Neural cell (in vitro differentiated cells): ENCODE data around the gene NUP210. TPM values are rescaled to one million over a fixed set of nuclear protein-coding genes. Genes with fewer than 3 reads are reported as not detected.

Experiments used
- H2AFZ ChIP-seq: fragments of 200-600, 300-800 bp; sonication (generic), shearing (Covaris generic); 2 replicates; pipeline ENCODE4 v1.6.0; 2014; ENCODE audit warnings: low read depth, mild to moderate bottlenecking, antibody characterized with exemption, low read length, moderate library complexity
- H3F3A ChIP-seq: fragments of 200-600 bp; shearing (Covaris generic); 2 replicates; pipeline ENCODE4 v1.6.1; 2016; ENCODE audit warnings: mild to moderate bottlenecking, moderate library complexity, mixed read lengths, antibody characterized with exemption, low read length; ENCODE audit not compliant: insufficient read depth, poor library complexity, severe bottlenecking
- H3K27ac ChIP-seq: fragments of 200-600, 300-800 bp; sonication (generic), shearing (Covaris generic); 2 replicates; pipeline ENCODE4 v1.5.1; 2014; ENCODE audit warnings: mild to moderate bottlenecking, low read length, moderate library complexity
- H3K27me3 ChIP-seq: fragments of 300-800, 200-600 bp; sonication (generic), shearing (Covaris generic); 2 replicates; pipeline ENCODE4 v1.6.0; 2014; ENCODE audit warnings: mild to moderate bottlenecking, low read depth, low read length, moderate library complexity; ENCODE audit not compliant: insufficient read depth
- H3K36me3 ChIP-seq: fragments of 300-800, 200-600 bp; sonication (generic), shearing (Covaris generic); 2 replicates; pipeline ENCODE4 v1.5.1; 2014; ENCODE audit warnings: mild to moderate bottlenecking, antibody characterized with exemption, low read length, moderate library complexity; ENCODE audit not compliant: insufficient read depth
- H3K4me2 ChIP-seq: fragments of 300-800, 200-600 bp; sonication (generic), shearing (Covaris generic); 2 replicates; pipeline ENCODE4 v1.6.0; 2014; ENCODE audit warnings: mild to moderate bottlenecking, low read length
- H3K4me3 ChIP-seq: fragments of 300-800, 200-600 bp; sonication (generic), shearing (Covaris generic); 2 replicates; pipeline ENCODE4 v1.5.1; 2014; ENCODE audit warnings: mild to moderate bottlenecking, low read length, moderate library complexity
- H3K79me2 ChIP-seq: fragments of 200-600 bp; shearing (Covaris generic); replicated peaks from 2 replicates; pipeline ENCODE4 v1.6.0; 2014; ENCODE audit warnings: mild to moderate bottlenecking, low read length, moderate library complexity; ENCODE audit not compliant: insufficient read depth
- H3K9ac ChIP-seq: fragments of 300-800, 200-600 bp; sonication (generic), shearing (Covaris generic); 2 replicates; pipeline ENCODE4 v1.6.1; 2016; ENCODE audit warnings: mild to moderate bottlenecking, low read length, mixed read lengths
- H3K9me2 ChIP-seq: fragments of 200-600 bp; shearing (Covaris generic); 2 replicates; pipeline ENCODE4 v1.6.1; 2016; ENCODE audit warnings: mild to moderate bottlenecking, low read length, mixed read lengths; ENCODE audit not compliant: insufficient read depth
- H3K9me3 ChIP-seq: fragments of 200-600, 300-800 bp; sonication (generic), shearing (Covaris generic); 2 replicates; pipeline ENCODE4 v1.6.1; 2016; ENCODE audit warnings: mild to moderate bottlenecking, mixed run types, low read length, moderate library complexity, mixed read lengths
- H4K20me1 ChIP-seq: fragments of 200-600 bp; shearing (Covaris generic); 2 replicates; pipeline ENCODE4 v1.6.1; 2016; ENCODE audit warnings: mild to moderate bottlenecking, mixed run types; ENCODE audit not compliant: insufficient read depth
- CTCF ChIP-seq: fragments of 450-650 bp; IDR thresholded peaks from 2 replicates; pipeline ENCODE4 v1.5.1; 2014; ENCODE audit warnings: antibody characterized with exemption, mild to moderate bottlenecking, moderate library complexity; ENCODE audit not compliant: poor library complexity, severe bottlenecking
- EP300 ChIP-seq: fragments of 450-650 bp; conservative IDR thresholded peaks from 2 replicates; pipeline ENCODE4 v1.6.1; 2014; ENCODE audit warnings: antibody characterized with exemption, mild to moderate bottlenecking, moderate library complexity; ENCODE audit not compliant: poor library complexity, severe bottlenecking
- EZH2 ChIP-seq: fragments of 200-600, 300-800 bp; shearing (Covaris generic), sonication (generic); IDR thresholded peaks from 2 replicates; pipeline ENCODE4 v1.6.1; 2014; ENCODE audit warnings: antibody characterized with exemption, low read length, borderline replicate concordance, mild to moderate bottlenecking; ENCODE audit not compliant: insufficient read depth, poor library complexity, severe bottlenecking
- MXI1 ChIP-seq: fragments of 450-650 bp; conservative IDR thresholded peaks from 2 replicates; pipeline ENCODE4 v1.6.1; 2014; ENCODE audit warnings: antibody characterized with exemption, mild to moderate bottlenecking; ENCODE audit not compliant: poor library complexity, severe bottlenecking
- POLR2AphosphoS5 ChIP-seq: IDR thresholded peaks from 2 replicates; pipeline ENCODE4 v1.6.1; 2012
- RAD21 ChIP-seq: fragments of 450-650 bp; conservative IDR thresholded peaks from 2 replicates; pipeline ENCODE4 v1.6.1; 2014; ENCODE audit warnings: antibody characterized with exemption, mild to moderate bottlenecking, moderate library complexity
- REST ChIP-seq: IDR thresholded peaks from 2 replicates; pipeline ENCODE4 v1.6.1; 2012; ENCODE audit warnings: borderline replicate concordance
- SMC3 ChIP-seq: fragments of 450-650 bp; conservative IDR thresholded peaks from 2 replicates; pipeline ENCODE4 v1.6.1; 2014; ENCODE audit warnings: antibody characterized with exemption, mild to moderate bottlenecking, moderate library complexity; ENCODE audit not compliant: poor library complexity
- TAF1 ChIP-seq: IDR thresholded peaks from 2 replicates; pipeline ENCODE4 v1.6.1; 2012; ENCODE audit warnings: low read depth
- polyA plus RNA-seq: library from polyadenylated mRNA; depleted of rRNA; stranded (reverse); fragments of >200 nt; gene quantifications from 2 replicates; pipeline ENCODE4 v1.2.3, GENCODE V29; 2014

The NUP210 gene
- polyA plus RNA-seq, 1 donor from 2014 or later = 8.2 TPM

- H3F3A ChIP-seq = no peaks in the 10 kb centered on the region
- no peaks in the 10 kb centered on the region for H4K20me1 ChIP-seq
- no peaks in the 10 kb centered on the region for H3K9me3 ChIP-seq
- H2AFZ ChIP-seq = no peak overlapping the region
- TF ChIP-seq EZH2 (no peak), TAF1 (no peak), EP300 (no peak), CTCF (no peak), MXI1 (no peak), REST (no peak), SMC3 (no peak), RAD21 (no peak), POLR2AphosphoS5 (no peak)
- no peaks in the 10 kb centered on the region for H3K9me2 ChIP-seq
- no peaks in the 10 kb centered on the region for H3K79me2 ChIP-seq
- no peak overlapping the region for H3K9ac ChIP-seq
- H3K4me2 ChIP-seq = no peak overlapping the region
- H3K36me3 ChIP-seq = peaks cover 10% of the 10 kb centered on the region
- no peaks in the 10 kb centered on the region for H3K27me3 ChIP-seq
- no peak overlapping the region for H3K4me3 ChIP-seq
- no peak overlapping the region for H3K27ac ChIP-seq
Measured at GRCh38 chr3:13372656-13373055, 47.5 kb downstream of the NUP210 start.

GRCh38 chr3:13372126-13372525 lies 48.0 kb downstream of the NUP210 start:
- peaks cover 10% of the 10 kb centered on the region for H3K36me3 ChIP-seq

More at GRCh38 chr3:13372126-13372525, 48.0 kb downstream of the NUP210 start:
- Histone ChIP-seq H3K9me2 (no peaks in the 10 kb centered on the region), H3F3A (no peaks in the 10 kb centered on the region), H3K4me3 (no peak overlapping the region), H2AFZ (no peak overlapping the region), H3K27me3 (no peaks in the 10 kb centered on the region), H3K79me2 (no peaks in the 10 kb centered on the region), H3K9ac (no peak overlapping the region), H3K4me2 (no peak overlapping the region), H4K20me1 (no peaks in the 10 kb centered on the region), H3K27ac (no peak overlapping the region), H3K9me3 (no peaks in the 10 kb centered on the region)
- no peak for TF ChIP-seq MXI1
- no peak for TF ChIP-seq TAF1
- no peak for TF ChIP-seq POLR2AphosphoS5
- no peak for TF ChIP-seq EP300
- no peak for TF ChIP-seq SMC3
- no peak for TF ChIP-seq CTCF
- TF ChIP-seq RAD21 = no peak
- no peak for TF ChIP-seq EZH2
- TF ChIP-seq REST = no peak
